ENCODE measurements around the gene MTOR. TPM values are rescaled to one million over a fixed set of nuclear protein-coding genes. Genes with fewer than 3 reads are reported as not detected.
"Not testable (repeated sequence)": the region's sequence is repeated elsewhere in the genome, so short reads cannot be mapped to it uniquely, and the experiment has no call there.

MTOR gene
- total RNA-seq, 1 experiment from 2014 or later: 30.0 TPM

- DNase-seq (ENCODE audit: extremely low read depth, low read depth): no peak
These were observed 74.9 kb downstream of the MTOR start for GRCh38 chr1:11187494-11187893.

GRCh38 chr1:11187000-11187399 is 75.4 kb downstream of the MTOR start:
- no peak for DNase-seq (ENCODE audit: extremely low read depth, low read depth)

DNA sequence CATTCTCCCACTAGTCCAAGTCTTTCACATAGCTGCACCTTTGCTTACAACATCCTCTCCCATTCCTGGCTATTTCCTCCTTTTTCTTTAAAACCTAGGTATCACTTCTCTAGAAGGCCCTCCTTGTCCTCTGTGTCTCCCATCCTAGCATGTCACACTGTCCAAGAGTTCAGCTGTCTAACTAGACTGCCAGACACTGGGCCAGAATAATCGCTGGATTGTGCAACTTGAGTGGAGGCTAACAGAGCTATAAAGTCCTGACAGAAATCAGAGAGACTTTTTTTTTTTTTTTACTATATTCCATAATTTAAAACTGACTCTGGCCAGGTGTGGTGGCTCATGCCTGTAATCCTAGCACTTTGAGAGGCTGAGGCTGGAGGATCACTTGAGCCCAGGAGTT is 77.4 kb downstream of the MTOR start:
- no peak for DNase-seq (ENCODE audit: extremely low read depth, low read depth)

DNA sequence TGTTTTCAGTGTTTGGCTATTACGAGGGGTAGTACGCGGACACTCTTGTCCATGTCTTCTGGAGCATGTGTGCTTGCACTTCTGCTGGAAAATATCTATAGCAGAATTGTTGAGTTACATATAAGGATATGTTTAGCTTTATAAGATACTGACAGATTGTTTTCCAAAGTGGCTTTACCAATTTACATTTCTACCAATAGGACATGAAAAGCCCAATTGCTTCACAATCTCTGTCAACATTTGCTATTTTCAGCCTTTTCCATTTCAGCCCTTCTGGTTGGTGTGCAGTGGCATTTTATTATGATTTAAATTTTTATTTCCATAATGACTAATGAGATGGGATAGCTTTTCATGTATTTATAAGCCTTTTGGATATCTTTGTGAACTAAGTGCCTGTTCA is 79.5 kb downstream of the MTOR start:
- no peak for DNase-seq (ENCODE audit: extremely low read depth, low read depth)

DNA sequence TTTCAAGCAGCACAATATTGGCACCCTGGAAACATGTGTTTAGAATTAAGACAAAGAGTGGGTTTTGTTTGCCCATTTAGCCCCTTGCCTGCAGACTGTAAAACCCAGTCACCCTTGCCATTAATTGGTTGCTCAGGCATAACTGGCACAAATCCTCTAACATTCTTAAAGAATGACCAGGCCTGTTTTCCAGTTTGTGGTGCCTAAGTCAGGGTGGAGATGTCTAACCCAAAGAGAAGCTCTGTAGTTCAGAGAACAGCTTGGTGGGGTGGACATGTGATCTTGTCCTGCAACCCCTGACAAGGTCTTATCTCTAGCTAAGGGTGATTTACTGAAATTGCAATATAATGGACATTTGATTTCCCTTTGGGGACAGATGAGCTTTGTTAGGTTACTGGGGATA is 82.0 kb downstream of the MTOR start:
- DNase-seq (ENCODE audit: extremely low read depth, low read depth): no peak

DNA sequence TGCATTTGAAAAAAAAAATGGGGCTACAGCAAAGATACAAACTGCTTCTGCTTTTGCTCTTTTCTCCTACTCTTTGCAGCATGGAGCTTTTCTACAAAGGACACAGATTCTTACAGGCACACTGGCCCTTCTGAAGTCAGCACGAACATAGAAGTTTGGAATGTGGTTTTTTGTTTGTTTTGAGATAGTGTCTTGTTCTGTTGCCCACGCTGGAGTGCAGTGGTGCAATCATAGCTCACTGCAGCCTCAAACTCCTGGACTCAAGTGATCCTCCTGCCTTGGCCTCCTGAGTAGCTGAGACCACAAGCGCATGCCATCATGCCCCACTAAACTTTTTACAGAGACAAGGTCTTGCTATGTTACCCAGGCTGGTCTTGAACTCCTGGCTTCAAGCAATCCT is 82.6 kb downstream of the MTOR start:
- DNase-seq (ENCODE audit: extremely low read depth, low read depth): not testable (repeated sequence)

GRCh38 chr1:11179125-11179524 is 83.2 kb downstream of the MTOR start:
- DNase-seq (ENCODE audit: extremely low read depth, low read depth): no peak

- DNase-seq (ENCODE audit: extremely low read depth, low read depth): no peak
These were observed 84.0 kb downstream of the MTOR start for GRCh38 chr1:11178021-11179015.

DNA sequence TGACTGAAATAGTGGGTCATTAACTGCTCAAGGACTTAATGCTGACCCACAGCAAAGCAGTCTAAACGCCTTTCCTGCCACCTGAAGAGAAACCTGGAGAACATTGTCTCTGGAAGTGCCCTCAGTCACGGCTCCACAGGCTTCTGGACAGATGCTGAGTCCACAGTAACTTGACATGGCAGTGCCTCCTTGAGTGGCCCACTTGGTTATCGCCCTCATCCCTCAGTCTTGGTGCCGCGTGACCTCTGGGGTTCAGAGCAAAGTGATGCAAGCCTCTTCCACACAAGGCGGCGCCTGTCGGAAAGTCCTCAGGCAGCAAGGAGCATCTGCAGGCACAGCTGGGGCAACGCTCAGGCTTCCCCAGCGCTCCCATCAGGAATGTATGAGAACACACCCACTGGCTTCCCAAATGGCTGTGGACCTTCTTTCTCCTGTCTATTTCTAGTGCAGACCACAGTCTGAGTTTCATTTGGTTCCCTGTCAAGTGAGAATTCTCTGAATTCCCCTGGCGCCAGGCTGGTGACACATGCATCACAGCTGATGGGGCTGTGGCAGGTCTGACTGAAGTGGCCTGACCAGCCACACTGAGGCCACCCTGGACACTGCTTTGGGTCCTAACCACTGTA is 86.2 kb downstream of the MTOR start:
- DNase-seq (ENCODE audit: extremely low read depth, low read depth): no peak

DNA sequence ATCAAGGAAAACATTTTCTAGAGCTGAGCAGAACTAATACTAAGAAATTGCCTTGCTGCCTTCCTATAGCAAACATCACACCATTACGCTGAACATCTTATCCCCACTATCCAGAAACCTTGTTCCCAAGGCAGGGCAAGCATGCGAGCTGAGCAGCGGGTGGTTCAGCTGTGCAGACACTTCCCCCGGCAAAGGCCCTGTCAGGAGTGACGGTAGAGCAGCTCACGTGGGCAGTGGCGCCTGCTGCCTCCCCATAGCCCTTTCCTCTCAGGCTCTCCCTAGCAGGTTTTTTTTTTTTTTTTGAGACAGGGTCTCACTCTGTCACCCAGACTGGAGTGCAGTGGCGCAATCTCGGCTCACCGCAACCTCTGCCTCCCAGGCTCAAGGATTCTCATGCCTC is 86.9 kb downstream of the MTOR start:
- no peak for DNase-seq (ENCODE audit: extremely low read depth, low read depth)

DNA sequence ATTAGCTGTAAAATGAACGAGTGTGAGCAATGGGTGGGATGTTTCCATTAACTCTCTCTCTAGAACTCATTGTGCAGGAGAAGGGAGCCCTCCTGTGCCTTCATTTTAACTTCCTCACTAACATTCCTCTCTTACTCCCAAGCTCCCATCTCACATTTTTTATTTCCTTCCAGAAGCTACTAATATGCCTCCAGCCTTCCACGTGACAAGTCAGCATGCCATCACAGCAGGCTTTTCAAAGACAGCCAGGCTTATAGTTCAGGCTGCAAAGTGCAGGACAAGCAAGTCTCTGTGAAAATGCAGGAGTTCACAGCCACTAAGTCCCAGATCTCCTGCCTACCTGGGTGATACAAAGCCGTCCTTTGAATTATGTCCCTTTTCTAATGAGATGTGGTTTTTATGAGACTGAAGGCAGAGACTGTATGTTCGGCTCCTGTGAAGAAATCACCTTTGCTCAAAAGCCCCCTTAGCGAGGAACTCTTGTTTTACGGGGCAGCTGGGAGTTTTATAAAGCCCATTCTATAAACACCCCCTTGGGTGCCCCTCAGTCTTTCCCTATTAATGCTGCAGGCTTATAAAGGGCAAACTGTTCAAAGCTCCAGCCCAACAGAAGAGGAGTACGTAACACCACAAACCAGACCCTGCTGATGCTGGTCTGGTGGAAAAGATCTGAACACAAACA is 87.9 kb downstream of the MTOR start:
- DNase-seq (ENCODE audit: extremely low read depth, low read depth): no peak

GRCh38 chr1:11170102-11170501 is 92.2 kb downstream of the MTOR start:
- DNase-seq (ENCODE audit: extremely low read depth, low read depth): no peak

GRCh38 chr1:11169202-11169601 is 93.1 kb downstream of the MTOR start:
- DNase-seq (ENCODE audit: extremely low read depth, low read depth): no peak

DNA sequence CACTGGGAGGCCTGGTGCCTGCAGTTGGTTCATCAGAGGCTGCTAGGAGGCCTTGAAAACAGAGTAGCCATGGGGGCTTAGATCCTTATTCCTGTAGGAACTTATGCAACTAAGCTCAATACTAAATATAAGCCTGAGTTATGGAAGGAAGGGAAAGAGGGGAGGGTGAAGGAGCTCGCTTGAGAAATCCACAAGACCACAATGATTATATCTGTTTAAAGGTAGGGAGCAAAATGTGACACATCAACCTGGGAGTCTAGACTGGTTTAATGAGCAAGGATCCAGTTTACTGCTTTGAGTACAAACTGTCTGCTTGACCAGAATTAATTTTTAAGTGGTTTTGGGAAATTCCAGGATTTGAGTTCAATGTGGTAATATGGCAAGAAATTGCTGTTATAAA is 93.6 kb downstream of the MTOR start:
- no peak for DNase-seq (ENCODE audit: extremely low read depth, low read depth)

- DNase-seq (ENCODE audit: extremely low read depth, low read depth): not testable (repeated sequence)
These were observed 95.6 kb downstream of the MTOR start for GRCh38 chr1:11166744-11167143.

DNA sequence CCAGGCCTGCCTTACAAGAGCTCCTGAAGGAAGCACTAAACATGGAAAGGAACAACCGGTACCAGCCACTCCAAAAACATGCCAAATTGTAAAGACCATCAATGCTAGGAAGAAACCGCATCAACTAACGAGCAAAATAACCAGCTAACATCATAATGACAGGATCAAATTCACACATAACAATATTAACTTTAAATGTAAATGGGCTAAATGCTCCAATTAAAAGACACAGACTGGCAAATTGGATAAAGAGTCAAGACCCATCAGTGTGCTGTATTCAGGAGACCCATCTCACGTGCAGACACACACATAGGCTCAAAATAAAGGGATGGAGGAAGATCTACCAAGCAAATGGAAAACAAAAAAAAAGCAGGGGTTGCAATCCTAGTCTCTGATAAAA is 99.6 kb downstream of the MTOR start:
- DNase-seq (ENCODE audit: extremely low read depth, low read depth): not testable (repeated sequence)

DNA sequence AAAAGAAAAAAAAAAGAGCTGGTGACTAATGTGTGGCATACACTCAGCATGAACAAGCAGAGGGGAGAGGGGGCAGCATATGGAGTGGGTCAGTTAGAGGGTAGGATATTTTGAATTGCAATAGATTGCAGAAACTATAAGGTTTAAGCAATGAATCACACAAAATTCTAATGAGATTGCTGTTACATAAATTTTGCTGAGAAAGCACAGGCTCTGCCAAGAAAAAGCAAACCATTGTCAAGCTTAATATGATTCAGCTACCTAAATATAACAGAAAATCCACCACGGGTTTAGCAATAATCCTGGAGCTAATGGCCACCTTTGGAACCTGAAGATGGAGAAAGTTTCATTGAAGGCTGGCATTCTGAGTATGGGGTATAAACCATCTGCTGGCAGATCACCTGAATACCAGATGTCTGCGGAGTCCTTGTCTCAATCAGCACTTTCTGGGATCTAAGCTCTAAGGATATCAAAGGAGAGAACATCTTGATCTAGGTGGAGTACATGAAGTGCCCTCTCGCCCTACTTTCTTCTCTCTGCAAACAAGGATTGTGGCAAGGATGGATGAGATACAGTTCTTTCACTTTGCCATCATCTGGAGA is 103.5 kb downstream of the MTOR start:
- DNase-seq (ENCODE audit: extremely low read depth, low read depth): no peak

GRCh38 chr1:11158291-11158690 is 104.1 kb downstream of the MTOR start:
- no peak for DNase-seq (ENCODE audit: extremely low read depth, low read depth)

DNA sequence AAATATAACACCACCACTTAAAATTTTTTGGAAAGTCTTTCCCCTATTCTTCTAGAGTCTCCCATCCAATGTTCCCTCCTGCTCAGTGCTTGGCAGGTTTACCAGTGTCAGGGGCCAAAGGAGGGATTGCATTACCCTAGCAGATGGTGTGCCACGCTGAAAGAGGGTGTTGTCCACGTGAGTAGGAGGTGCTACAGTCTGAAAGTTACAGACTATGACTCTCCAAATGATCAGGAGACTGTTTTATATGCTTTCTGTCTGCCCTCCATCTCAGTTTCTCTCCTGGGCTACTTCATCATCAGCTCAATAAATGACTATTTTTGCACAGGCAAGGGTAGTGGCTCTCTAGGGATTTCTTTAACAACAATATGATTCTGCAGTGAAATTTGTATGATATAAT is 104.5 kb downstream of the MTOR start:
- no peak for DNase-seq (ENCODE audit: extremely low read depth, low read depth)

DNA sequence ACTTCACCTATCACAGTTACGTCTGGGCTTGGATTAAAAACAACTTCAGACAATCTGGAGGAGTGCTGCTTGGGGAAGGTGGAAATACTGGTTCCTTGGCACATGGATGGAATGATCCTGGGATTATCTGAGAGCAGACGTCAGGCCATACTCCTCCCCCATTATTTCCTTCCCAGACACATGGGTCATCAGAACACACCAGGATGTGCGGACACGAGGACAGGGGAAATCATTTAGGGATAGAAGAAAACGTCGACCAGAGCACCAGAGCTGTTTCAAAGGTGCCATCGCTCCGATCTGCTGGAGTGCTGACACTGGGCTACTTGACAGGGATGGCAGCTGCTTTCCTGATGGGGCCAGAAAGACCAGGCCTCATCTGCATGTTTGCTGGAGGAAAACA is 105.0 kb downstream of the MTOR start:
- DNase-seq (ENCODE audit: extremely low read depth, low read depth): no peak

- no peak for DNase-seq (ENCODE audit: extremely low read depth, low read depth)
These were observed 105.4 kb downstream of the MTOR start for GRCh38 chr1:11156963-11157362.

All from NCI-H460 (cell line).